Esophagus squamous epithelium (tissue), 5 donors: ENCODE data around the gene NCOA1. TPM values are rescaled to one million over a fixed set of nuclear protein-coding genes. Genes with fewer than 3 reads are reported as not detected.

ENCODE experiments used
- DNase-seq: peaks from one replicate; lab custom pipeline; 2025; lab: John Stamatoyannopoulos, UW
- H3K27ac ChIP-seq, 4 donors: fragments of 200-600 bp; sonication (generic); one replicate each; pipeline ENCODE4 v1.5.1; 2016 to 2019; ENCODE audit warnings: mild to moderate bottlenecking in 1 of 4
- H3K27me3 ChIP-seq, 4 donors: fragments of 200-600 bp; sonication (generic); 1 replicate in 3 of 4; 2 replicates in 1 of 4; pipeline versions ENCODE4 v1.5.1 to v1.6.0; 2017 to 2021; ENCODE audit warnings: antibody characterized with exemption in 1 of 4
- H3K36me3 ChIP-seq, 3 donors: fragments of 200-600 bp; sonication (generic); one replicate each; pipeline ENCODE4 v1.5.1; 2016 to 2019
- H3K4me1 ChIP-seq, 3 donors: fragments of 200-600 bp; sonication (generic); one replicate each; pipeline ENCODE4 v1.5.1; 2017 to 2019
- H3K4me3 ChIP-seq, 4 donors: fragments of 200-600 bp; sonication (generic); 1 replicate in 3 of 4; 2 replicates in 1 of 4; pipeline ENCODE4 v1.5.1; 2016 to 2019; ENCODE audit warnings: mild to moderate bottlenecking in 2 of 4, moderate library complexity in 1 of 4
- H3K9me3 ChIP-seq, 3 donors: fragments of 200-600 bp; sonication (generic); one replicate each; pipeline ENCODE4 v1.5.1; 2016 to 2019
- CTCF ChIP-seq, 6 experiments: fragments of 450-650 bp in 4 of 6; fragments of 200-600 bp in 2 of 6; sonication (generic) in 2 of 6; IDR thresholded peaks; one replicate each; pipeline ENCODE4 v1.5.1; 2016 to 2019; ENCODE audit warnings: antibody characterized with exemption in 6 of 6, mild to moderate bottlenecking in 4 of 6, moderate library complexity in 4 of 6
- POLR2A ChIP-seq, 4 donors: fragments of 450-650 bp; IDR thresholded peaks; one replicate each; pipeline ENCODE4 v1.6.1; 2017; ENCODE audit warnings: antibody characterized with exemption in 4 of 4, mild to moderate bottlenecking in 4 of 4, moderate library complexity in 3 of 4
- WGBS, 2 donors: methylation state at CpG; one replicate each; pipeline ENCODE4 v1.1.5; 2018; 5-methylcytosine and 5-hydroxymethylcytosine counted together
- intact Hi-C: fragments of 100-400 bp; cut with DNase I; formaldehyde crosslinking; loops from one replicate; pipeline ENCODE4 v1.15.0; 2022
- total RNA-seq, 4 donors: library from RNA; depleted of rRNA; stranded (reverse); fragments of >200 nt; gene quantifications; one replicate each; pipeline ENCODE4 v1.1.0, GENCODE V29; 2016
- donor health status: DM: yes; HTN: yes; CAD: no.

Gene NCOA1
- total RNA-seq, 4 donors from 2014 or later = 21.3 to 45.4 (median 32.9) TPM

DNA sequence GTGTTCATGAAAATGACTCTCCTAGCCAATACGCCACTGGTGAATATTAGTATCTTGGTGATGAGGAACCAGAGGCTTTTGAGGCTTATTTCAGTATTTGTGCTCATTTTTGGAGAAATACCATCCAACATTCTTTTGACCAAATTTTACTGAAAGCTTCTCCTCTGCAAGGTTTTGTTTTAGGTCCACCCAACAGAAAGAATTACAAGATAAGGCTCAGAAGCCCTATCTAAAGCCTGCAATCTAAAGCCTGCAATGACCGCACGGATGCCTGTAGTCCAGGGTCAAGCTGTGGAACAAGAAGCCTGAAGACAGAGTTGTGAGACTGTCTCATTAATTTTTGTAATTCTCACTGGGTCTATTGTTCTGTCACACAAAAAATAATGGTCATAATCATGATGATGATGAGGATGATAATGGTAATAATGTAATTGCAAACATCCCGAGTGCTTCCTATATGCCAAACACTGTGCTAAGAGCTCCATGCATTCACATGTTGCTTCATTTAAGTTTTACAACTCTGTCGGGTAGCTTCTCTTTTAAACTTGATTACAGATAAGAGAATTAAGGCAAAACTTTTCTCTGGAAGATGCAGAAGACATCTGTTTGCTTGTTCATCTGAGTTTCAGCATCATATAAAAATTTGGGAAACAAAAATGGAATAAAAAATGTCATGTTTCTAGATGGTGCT is 33.2 kb upstream of the NCOA1 start:
- H3K27ac ChIP-seq = no peak overlapping the region
- H3K27me3 ChIP-seq = no peaks in the 10 kb centered on the region
- no peaks in the 10 kb centered on the region for H3K9me3 ChIP-seq
- peaks cover 15 to 34% (median 21%) of the 10 kb centered on the region in 3 donors for H3K4me1 ChIP-seq
- intact Hi-C loops = no loop called here
- H3K4me3 ChIP-seq = no peak overlapping the region
- WGBS, 2 donors = 89 to 96% methylated on average over 5 of the region's 5 CpGs
- TF ChIP-seq CTCF (IDR thresholded peaks at IDR 0.05) (no peak), POLR2A (IDR thresholded peaks at IDR 0.05) (no peak)
- H3K36me3 ChIP-seq = no peaks in the 10 kb centered on the region
- DNase-seq = no peak

- WGBS, 2 donors = 91 to 96% methylated on average over 5 of the region's 5 CpGs
- no peak for TF ChIP-seq CTCF (IDR thresholded peaks at IDR 0.05)
- Histone ChIP-seq H3K4me3 (no peak overlapping the region), H3K4me1 (peaks cover 3 to 17% (median 7%) of the 10 kb centered on the region in 3 donors), H3K27me3 (no peaks in the 10 kb centered on the region), H3K27ac (no peak overlapping the region), H3K36me3 (no peaks in the 10 kb centered on the region), H3K9me3 (no peaks in the 10 kb centered on the region)
- intact Hi-C loops = no loop called here
- no peak for DNase-seq
These were observed 31.6 kb upstream of the NCOA1 start for GRCh38 chr2:24459224-24460161.

DNA sequence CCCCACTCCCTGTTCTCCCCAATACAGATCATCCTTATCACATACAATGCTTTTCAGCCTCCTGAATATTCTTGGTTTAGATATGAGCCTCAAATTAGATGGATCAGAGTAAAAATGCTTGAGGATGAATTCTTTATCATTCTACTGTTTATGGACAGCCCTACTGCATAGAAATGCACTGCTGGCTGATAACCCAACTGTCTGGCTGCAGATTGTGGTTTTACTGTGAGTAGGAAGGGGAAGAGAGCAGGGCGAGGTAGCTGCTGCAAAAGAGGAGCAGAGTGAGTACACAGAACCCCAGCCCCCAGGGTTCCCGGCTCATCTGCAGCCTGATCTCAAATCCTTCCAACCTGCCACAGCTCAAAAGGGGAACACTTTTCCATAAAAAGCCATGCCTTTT is 29.4 kb upstream of the NCOA1 start:
- DNase-seq = no peak
- Histone ChIP-seq H3K9me3 (no peaks in the 10 kb centered on the region), H3K27ac (no peak overlapping the region), H3K4me3 (no peak overlapping the region), H3K4me1 (peaks cover 0 to 6% (median 4%) of the 10 kb centered on the region in 3 donors), H3K36me3 (no peaks in the 10 kb centered on the region), H3K27me3 (no peaks in the 10 kb centered on the region)
- intact Hi-C loops = no loop called here
- 53 to 57% methylated on average over 2 of the region's 2 CpGs for WGBS, 2 donors
- TF ChIP-seq POLR2A (IDR thresholded peaks at IDR 0.05) (no peak), CTCF (IDR thresholded peaks at IDR 0.05) (no peak)

DNA sequence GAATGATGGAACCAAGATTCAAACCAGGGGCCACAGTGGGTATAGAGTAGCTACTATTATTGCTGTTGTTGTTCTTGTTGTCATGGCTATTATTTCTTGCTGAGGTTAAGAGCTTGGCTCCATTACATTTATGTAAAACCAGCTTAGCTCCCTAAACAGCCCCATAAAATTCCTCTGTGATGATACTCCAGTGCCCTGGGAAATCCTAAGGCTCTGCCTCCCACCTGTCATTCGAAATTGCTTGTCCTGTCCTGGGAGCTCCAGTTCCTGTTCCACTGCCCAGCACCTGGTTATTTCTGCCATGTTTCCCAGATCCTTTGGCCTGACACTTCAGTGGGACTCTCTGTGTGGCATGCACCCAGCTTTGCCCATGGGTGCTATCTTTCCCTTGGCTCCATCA is 27.8 kb upstream of the NCOA1 start:
- 79 to 88% methylated on average over 1 of the region's 1 CpG for WGBS, 2 donors
- Histone ChIP-seq H3K36me3 (no peaks in the 10 kb centered on the region), H3K27me3 (no peaks in the 10 kb centered on the region), H3K27ac (no peak overlapping the region), H3K4me3 (no peak overlapping the region), H3K4me1 (no peaks in the 10 kb centered on the region), H3K9me3 (no peaks in the 10 kb centered on the region)
- no peak for TF ChIP-seq CTCF (IDR thresholded peaks at IDR 0.05)
- TF ChIP-seq POLR2A (IDR thresholded peaks at IDR 0.05) = no peak
- intact Hi-C loops = no loop called here
- DNase-seq = no peak
